Keratinocyte (primary cell): Measurements from ENCODE around the gene SMLR1.

Experiments
- CTCF ChIP-seq, 3 experiments: IDR thresholded peaks in 1 of 3; conservative IDR thresholded peaks in 1 of 3; optimal IDR thresholded peaks in 1 of 3; 2 replicates in 2 of 3; 3 replicates in 1 of 3; pipeline versions ENCODE3 to v1.5.1; 2011; ENCODE audit warnings: low read length in 3 of 3, mild to moderate bottlenecking in 3 of 3, moderate library complexity in 2 of 3, control low read depth in 1 of 3, inconsistent platforms in 1 of 3; ENCODE audit not compliant: insufficient read depth in 2 of 3; ENCODE audit errors: extremely low read depth in 1 of 3
- EZH2 ChIP-seq: IDR thresholded peaks from one replicate; pipeline ENCODE4 v1.6.1; 2012; ENCODE audit warnings: inconsistent platforms, mild to moderate bottlenecking, low read length, moderate library complexity

- TF ChIP-seq EZH2 (no peak), CTCF (optimal IDR thresholded peaks at IDR 0.05 in 1 of 3, IDR thresholded peaks at IDR 0.05 in 1 of 3, conservative IDR thresholded peaks at IDR 0.05 in 1 of 3; ENCODE audit: extremely low read depth in 1 of 3, insufficient read depth in 2 of 3, low read length in 3 of 3) (no peak)
These were observed 7.5 kb downstream of the SMLR1 start for GRCh38 chr6:130834482-130835251.
